GM12873 (cell line): Measurements from ENCODE around the gene COA1.

Experiments
- TF ChIP-seq, protein P1 (sequence below): IDR thresholded peaks from 2 replicates; pipeline ENCODE4 v1.5.1; 2012; ENCODE audit warnings: low read depth, mild to moderate bottlenecking, moderate library complexity, low read length, control low read depth; ENCODE audit not compliant: insufficient read depth; ENCODE audit errors: missing control alignments

Gene COA1

DNA sequence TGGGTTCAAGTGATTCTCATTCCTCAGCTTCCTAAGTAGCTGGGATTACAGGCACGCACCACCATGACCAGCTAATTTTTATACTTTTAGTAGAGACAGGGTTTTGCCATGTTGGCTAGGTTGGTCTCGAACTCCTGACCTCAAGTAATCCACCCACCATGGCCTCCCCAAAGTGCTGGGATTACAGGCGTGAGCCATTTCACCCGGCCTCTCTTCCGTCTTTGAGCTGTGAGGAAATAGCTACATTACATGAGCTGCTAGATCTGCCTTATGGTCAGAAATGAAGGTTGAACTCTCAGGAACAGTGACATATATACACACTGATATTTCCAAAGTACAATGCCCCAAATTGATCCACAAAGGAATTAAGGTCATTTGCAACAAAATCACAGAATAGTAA, 31.5 kb upstream of the COA1 start:
- TF ChIP-seq, protein P1, sequence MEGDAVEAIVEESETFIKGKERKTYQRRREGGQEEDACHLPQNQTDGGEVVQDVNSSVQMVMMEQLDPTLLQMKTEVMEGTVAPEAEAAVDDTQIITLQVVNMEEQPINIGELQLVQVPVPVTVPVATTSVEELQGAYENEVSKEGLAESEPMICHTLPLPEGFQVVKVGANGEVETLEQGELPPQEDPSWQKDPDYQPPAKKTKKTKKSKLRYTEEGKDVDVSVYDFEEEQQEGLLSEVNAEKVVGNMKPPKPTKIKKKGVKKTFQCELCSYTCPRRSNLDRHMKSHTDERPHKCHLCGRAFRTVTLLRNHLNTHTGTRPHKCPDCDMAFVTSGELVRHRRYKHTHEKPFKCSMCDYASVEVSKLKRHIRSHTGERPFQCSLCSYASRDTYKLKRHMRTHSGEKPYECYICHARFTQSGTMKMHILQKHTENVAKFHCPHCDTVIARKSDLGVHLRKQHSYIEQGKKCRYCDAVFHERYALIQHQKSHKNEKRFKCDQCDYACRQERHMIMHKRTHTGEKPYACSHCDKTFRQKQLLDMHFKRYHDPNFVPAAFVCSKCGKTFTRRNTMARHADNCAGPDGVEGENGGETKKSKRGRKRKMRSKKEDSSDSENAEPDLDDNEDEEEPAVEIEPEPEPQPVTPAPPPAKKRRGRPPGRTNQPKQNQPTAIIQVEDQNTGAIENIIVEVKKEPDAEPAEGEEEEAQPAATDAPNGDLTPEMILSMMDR = no peak

DNA sequence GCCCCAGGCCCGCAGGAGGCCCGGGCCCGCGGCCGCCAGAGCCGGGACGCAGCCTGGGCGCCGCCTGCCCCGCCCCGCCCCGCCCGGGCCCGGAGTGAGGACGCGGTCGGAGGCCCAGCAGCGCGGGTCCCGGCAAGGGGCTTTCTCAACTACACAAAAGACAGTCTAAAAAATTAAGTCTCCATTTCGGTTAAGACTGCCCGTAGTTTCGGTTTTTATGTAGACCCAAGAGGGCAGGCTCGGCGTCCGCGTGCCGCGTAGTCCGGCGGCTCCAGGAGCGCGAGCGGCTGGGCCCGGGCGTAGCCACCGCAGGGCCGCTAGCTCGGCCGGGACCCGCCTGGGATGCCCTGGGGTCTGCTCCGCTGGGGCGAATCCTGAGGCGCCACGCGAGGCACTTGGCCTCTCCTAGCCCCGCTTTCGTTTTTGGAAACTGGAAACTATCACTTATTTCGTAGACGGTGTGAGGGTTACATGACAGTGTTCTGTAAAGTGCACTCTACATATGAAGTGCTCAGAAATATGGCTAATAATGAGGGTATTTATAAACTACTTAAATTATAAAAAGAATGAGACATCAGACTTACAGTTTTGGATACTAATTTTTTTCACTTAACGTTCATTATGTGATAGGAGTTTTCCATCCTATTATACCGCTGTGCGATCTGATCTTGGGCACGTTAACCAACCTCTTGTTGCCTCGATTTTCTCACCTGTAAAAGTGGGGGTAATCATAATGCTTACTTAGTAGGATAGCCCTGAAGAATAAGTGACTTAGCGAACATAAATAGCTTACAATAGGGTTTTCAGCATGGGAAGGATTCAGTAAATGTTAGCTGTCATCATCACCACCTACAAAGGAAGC, 29.7 kb upstream of the COA1 start:
- TF ChIP-seq, protein P1 = no peak

DNA sequence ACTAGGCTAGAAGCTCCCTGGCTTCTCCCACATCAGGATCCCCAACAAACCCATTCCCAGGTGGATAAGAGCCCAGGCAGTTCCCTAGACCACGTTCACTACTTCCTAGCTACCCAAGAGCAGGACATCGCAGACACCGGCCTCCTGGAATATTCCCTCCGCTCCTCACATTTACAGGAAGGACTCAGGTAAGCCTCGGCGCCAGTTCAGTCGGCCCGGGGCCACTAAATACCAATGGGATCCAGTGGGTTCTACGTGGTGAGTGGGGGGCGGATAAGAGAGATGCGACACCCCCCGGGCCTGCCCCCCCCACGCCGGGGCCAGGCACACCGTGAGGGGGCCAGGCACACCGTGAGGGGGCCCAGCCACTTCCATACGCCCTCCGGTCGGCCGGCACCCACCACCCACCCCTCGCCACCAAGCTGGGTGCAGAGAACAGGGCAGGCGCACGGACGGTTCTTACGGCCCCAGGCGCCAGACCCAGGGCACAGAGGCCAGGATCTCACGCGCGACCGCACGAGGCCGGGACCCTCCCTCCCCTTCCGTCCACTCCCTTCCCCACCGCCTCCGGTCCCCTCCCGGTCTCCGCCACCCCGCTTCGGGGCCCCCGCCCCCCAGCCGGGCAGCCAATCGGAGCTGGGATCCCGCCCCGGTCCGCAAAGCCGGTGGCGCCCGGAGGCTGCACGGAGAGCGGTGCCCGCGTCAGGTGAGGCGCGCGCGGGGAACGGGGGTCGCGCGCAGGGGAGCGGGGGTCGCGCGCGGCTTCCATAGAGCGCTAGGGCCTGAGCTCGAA, 28.9 kb upstream of the COA1 start, which contains the start of gene BLVRA:
Gene BLVRA (plus strand): TSS at position 652 of the 793 bp plus-strand sequence. CDS start 12,479 bp downstream, outside the sequence.
- TF ChIP-seq, protein P1 = no peak

- TF ChIP-seq, protein P1 = no peak
Measured at GRCh38 chr7:43757073-43757720, 27.9 kb upstream of the COA1 start.

GRCh38 chr7:43756368-43757072, 27.2 kb upstream of the COA1 start:
- TF ChIP-seq, protein P1 = no peak

GRCh38 chr7:43754596-43754995, 25.3 kb upstream of the COA1 start:
- TF ChIP-seq, protein P1 = no peak
